Stimulated activated CD8-positive, alpha-beta memory T cell treated with anti-CD3 and anti-CD28 coated beads, Interleukin-4, amount 100 ng/mL, for 4 hours (primary cell): ENCODE results near the gene CLBA1.
A peak's percentile ranks its signal among the peaks of the same experiment; 100 is the strongest.

ENCODE experiments used
- DNase-seq, 2 donors: peaks; one replicate each; pipeline ENCODE4 v3.0.0-alpha.2; 2020; ENCODE audit warnings: low read depth in 2 of 2, low spot score in 1 of 2

CLBA1 gene

DNA sequence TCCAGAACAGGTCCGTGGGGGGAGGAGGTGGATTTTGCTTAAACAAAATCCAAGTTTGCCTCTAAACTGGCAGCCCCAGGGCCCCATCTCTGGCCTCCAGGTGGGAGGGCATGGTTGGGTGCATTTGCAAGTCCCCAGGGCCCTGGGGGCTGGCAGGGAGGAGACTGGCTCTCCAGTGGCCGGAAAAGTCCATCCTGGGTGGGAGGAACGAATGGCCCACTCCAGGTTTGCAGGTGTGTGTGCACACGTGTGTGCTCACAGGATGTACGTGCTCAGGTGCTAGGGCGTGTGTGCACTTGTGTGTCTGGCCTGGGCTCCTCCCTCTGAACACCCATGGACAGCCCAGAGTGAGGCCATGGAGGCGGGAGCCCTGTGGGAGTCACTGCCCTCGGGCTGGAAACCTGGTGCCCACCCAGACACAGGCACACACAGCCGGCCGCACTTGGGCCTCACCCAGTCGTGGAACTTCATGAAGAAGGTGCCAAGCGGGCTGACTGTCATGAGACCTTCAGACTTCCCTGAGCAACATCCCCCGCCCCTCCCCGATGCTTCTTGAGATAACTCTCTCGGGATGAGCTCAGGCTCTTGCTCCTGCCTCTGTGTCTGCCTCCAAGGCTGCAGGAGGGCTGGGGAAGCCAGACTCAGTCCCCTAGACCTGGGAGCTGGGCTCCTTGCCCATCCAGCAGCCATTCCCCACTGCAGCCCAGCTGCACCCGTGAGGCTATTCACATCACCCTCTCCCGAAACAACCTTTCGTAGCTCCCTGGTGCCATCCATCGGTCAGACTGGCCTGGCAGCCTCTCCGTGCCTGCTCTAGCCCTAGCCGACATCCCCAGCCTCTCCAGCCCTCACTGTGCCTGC is 16.8 kb upstream of the CLBA1 start:
- DNase-seq, result no peak

DNA sequence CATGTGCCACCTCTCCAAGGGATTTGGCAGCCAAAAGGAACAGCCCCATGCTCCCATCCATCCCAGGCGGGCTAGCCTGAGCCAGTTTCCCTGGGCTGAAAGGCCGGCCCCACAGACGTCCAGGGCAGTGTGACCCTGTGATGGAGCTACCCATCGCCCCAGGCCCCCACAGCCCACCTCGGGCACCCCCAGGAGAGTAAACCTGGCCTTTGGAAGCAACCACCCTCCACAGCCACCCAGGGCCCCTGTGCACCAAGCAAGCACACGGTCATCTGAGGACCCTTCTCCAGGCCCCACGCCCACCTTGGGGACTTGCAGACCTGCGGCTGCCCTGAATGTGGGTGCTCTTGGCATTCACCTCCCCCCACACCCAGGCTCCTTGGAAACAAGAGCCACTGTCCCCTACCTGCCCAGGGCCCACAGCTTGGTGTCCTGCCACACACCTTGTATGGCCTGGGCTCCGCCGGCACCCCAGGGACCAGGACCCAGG is 15.8 kb upstream of the CLBA1 start:
- no peak for DNase-seq

DNA sequence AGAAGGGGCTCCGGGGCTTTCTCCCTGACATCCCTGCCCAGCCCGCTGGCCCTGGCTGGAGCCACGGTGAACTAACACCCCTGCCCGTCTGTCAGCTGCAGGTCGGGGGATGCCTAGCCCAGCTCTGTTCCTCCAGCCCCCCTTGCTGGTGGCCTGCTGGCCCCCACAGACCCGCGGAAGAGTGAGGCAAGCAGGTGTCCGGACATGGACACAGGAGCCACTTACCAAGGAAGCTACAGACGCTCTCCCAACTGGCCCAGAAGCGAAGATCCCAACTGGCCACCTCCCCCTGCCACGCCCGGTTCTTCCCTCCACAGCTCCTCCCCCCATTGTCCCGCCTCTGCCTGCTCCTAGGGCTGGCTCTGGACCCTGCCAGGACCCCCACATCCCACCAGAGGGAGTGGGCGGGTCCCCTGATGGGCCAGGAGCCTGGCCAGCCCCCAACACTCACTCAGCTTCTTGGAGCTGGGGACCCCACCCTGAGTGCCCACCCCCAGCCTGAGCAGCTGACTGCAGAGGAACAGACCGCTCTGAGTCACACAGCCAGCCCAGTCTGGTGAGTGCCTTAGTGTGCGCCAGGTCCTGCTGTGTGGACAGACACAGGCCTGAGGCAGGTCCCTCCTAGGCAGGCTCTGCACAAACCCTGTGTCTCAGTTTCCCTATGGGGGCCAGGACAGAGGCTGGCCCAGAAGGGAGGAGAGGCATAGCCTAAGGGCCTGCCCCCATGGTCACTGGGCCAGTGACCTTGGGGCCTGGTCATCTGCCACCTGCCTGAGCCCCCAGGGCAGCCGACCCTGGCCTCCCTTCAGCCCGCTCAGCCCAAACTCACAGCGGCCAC is 15.1 kb upstream of the CLBA1 start:
- no peak for DNase-seq

DNA sequence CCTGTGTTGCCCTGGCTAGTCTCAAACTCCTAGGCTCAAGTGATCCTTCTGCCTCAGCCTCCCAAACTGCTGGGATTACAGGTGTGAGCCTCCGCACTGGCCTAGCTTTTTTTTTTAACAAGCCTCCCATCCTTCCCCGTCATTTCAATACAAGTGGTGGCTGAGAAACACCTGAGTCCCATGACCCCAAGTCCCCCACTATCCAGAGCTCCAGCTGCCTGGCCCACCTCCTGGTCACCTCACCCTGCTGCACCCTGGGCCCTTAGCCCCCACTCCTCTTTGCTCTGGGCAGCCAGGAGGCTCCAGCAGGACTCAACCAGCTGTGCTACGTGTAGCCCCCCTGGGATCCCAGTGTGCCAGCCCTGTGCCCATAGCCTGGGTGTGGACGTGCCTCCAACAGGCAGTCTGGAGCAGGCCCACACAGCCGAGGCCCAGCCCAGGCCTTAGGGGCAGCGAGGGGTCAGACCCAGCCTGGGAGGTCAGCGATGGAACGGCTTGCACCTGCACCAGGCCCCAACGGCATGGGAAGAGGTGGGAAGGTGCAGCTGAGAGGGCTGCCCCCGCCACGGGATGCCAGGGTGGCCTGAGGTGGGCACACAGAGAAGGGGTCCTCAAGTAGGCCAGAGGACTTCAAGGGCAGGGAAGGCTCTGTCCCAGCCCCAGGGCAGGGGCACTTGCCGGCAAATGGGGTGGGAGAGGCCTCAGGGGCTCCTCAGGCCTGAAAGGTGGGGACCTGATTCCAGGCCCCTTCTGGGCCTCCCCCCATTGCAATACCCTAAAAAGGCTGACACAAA is 13.9 kb upstream of the CLBA1 start:
- no peak for DNase-seq

DNA sequence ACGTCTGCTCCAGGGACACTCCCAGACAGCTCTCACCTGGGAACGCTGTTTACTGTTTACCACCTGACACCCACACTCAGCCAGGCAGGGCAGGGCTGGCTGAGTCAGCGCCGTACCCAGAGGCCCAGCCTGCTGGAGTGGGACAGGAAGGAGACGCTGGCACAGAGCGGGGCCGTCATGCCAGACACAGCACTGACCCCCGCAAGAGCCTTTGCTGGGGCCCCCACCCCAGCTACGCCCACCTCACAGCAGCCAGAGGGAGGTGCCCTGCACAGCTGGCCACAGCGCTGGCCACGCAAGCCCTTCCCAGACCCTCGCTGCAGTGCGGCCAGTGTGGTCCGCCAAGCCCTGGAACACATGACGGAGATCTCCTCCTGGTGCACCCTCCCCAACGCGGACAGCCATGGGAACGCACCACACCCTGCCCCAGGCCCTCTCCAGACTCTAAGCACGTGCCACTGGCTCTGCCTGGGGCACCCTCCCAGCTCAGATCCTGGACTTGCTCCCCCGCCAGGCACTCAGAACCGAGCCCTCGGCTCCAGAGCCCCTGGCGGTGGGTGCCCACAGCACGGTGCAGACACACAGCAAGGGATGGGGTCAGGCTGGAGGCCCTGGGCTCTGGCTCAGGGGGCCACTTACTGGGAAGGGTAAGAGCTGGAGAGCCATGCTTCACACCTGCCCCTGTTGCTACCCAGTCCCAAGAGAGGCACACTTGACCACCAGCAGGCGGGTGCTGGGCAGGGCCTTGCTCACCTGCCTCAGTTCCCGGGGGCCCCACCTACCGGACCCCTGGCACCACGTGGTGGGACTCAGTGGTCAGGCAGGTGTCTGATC is 13.1 kb upstream of the CLBA1 start:
- DNase-seq, result no peak

DNA sequence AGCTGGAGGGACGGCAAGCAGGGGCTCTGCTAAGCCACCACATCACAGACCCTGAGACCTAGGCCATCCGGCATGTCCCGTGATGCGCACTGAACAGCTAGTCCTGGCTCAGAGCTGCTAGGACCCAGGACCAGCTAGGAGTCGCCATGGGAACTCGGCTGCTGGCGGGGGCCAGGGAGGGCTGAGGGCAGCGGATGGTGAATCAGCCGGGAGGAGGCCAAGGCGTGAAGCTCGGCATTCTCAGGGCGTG is 12.5 kb upstream of the CLBA1 start:
- no peak for DNase-seq

DNA sequence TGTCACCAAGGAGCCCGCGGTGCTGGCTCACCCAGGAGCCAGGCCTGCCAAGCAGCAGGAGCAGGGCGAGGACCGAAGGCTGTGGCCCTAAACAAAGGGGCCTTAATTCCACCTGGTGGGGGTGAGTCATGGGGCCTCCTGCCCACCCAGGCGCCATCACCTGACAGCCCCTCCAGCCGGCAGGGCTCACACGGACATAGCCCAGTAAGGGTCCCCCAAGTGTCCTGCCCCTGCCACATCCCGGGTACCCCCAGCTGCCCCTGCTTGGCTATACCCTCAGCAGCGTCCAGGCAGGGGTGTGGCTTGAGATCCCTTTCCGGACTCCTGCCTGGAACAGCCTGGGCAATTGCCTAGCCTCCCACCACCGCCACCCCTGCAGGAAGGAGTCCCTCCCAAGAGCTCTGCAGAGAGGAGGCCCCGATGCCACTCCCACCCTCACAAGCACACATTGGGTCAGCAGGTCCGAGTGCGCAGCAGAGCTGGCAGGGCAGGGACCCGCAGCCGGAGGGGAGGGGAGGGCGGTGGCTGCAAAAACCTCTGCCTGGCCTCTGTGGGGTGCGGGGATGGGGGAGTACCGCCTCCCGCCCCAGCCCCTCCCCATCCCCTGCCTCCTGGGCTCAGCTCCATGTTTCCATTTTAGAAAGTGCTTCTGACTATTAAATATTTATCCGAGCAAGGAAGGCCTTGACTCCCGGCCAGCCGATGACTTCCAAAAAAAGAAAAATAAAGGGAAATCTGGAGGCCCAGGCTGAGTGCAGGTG is 12.0 kb upstream of the CLBA1 start:
- no peak for DNase-seq

DNA sequence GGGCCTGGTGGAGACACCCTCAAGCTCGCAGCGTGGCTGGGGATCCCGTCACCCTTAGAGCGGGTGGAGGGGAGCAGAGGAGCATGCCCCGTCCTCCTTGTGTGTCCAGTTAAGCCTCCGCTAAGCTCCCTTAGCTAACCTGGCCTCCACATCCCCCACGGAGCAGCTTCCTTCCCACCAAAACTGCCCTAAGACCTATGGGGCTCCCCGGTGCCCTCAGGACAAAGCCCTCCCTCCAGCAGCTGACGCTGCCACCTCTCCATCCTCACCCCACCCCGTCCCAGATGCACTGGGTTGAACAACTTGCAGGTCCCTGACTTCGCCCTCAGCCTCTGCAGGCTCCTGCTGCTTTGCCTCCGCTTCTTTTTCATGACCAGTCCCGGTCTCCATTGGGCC is 11.4 kb upstream of the CLBA1 start:
- DNase-seq, result no peak

DNA sequence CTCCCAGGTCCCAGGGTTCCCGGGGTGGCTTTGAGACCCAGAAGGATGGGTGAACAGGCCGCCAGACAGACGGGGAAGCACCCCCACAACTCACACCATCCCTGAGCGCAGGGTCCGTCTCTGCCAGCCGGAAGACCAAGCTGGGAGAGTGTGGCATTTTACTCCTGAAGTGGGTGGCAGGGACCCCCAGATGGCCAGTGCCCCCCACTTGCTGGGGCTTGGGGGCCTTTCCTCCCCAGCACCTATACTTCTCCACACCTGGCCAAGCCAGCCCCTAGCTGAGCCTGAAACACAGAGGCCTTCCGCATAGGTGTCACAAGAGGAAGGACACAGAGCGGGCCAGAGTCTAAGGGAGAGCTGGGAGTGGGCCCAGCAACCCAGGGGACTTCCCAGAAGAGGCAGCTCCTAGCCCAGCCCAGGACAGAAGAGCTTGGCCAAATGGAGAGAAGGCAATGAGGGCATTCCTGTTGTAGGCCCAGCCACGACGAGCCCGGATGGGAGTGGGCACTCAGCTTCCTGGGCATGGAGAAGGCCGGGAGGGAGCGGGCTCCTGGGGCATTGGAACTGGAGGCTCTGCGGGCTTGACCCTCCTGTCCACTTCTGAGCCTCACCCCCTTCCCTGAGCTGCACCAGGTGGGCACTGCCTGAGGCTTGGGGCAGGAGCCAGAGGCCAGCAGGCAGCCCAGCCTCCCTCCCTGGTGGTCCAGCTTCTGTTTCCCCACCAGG is 10.8 kb upstream of the CLBA1 start:
- no peak for DNase-seq

DNA sequence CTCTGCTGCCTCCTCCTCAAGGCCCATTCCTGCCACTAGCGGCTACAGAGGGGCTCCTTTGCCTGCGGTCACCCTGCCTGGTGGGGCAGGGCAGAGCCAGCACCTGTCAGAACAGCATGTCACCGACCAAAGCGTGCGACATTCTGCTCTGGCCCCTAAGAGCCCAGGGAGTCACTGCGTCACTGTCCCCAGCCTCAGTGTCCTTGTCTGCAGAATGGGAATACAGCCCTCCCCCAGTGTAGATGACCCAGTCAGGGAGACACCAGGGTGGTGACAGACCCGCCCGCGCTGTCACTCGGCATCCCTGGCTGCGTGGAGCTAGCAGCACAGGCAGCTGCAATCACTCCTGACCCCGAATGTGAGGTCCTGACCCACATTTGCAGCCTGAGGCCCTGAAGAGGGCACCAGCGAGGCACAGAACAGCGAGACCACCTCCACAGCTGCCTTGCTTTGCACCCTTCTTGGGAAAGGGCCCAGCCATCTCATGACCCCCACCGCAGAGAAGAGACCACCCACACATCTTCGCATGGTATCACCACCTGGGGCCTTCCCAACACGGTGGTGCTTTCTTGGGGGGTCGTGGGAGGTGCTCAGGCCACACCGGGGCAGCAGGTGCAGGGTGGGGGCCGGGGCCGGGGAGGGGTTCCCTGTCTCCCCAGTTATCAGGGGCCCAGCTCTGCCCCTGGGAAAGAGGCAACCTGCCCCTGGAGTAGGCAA is 9.9 kb upstream of the CLBA1 start:
- no peak for DNase-seq

DNA sequence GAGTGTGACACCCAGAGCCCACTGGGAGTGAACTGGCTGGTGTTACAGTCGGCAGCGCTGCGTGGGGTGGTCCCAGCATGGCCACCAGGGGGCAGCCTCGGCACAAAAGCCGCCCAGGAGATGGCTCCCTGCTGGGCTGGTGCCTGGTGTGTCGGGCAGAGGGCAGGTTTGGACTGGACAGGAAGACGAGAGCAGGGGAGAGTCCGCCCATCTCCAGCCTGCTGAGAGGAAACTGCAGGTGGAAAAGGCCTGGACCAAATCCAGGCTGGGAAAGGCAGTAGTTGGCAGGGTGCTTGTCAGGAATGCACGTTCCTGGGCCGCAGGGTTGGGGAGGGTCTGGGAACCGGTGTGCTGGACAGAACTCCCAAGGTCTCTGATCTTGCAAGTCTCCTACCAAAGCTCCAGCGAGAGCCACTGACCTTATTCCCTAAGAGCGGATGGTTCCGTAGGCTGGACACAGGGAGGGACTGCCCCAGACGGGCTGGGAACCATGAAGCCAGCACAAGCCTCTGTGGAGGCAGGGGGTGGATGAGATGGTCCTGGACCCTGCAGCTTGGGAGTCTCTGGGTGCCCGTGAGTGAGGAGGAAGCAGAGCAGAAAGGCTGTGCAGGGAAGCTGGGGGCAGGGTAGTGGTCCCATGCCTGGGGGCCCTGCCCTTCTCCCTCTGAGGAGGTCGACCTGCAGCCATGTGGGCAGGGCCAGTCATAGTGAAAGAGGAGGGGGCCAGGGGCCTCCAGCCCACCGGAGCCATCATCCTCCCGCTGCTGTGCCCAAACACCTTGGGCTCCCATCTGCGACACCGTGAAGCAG is 9.2 kb upstream of the CLBA1 start:
- peak; percentile 61 to 79 for DNase-seq

DNA sequence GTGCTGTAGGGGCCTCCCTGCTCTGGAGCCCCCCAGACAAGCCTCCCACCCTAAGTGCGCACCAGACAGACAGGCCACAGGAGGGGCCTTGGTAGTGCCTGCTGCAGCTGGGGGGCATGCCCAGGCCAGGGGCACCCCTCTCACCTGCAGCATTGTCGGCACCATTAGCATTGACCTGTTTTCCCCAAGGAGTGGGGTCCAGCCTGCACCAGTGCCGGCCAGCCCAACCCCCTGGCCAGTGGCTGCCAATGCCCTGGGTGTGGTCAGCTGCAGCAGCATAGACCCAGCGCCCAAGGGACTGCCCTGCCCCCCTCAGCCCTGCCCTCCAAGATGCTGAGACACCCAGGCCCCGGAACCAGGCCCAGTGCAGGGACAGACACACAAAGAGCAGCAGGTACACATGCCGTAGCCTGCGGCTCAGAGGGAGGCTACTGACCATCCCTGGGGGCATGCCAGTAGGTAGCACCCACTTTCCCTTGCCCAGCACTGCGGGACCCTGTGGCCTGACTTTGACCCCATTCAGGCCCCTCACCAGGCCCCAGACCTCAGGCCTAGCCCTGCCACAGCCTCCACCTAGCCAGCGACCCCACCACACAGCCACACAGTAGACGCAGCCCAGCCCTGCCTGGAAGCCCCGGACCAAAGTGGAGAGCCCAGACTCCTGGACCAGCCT is 8.4 kb upstream of the CLBA1 start:
- no peak for DNase-seq

DNA sequence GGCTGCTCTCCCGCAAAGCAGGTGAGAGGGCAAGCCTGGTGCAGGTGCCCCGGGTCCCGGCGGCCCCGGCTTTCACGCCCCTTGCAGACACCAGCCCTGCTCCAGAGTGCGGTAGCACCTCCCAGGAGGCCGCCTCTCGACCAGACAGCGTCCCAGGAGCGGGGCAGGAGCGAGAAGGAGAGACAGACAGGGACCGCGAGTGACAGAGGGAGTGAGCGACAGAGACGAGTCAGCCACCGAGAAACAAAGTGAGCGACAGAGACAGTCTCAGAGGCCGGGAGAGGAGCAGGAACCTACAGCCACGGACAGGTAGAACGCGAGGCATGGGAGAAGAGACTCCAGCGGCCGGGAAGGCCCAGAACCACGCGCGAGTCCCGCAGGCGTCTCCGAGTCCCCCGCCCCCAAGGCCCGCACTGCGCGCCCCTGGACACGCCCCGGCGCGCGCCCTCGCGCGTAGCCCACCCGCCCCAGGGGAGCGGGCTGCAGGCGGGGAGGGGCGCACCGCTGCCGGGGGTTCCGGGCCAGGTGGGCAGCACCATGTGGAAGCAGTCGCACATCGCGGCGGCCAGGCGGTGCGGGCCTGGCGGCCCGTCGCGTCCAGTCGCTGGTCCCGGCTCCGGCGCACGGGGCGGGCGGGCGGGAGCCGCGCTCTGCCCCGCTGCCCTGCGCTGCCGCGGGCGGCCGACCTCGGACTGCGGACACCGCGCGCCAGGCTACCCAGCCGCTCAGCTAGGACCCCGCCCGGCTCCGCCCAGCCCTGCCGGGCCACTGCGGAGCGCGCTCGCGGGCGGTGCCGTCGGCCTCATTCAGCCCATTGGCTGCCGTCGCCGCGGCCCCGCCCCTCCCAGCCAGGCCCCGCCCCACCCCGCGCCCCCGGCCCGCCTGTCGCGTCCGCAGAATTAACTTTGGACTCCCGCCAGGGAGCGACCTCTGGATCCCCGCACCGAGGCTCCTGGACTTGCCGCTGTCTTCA is 7.6 kb upstream of the CLBA1 start, which contains the start of gene AHNAK2:
AHNAK2 (minus strand) TSS at position 694 of the 973 bp plus-strand sequence; CDS start at position 557, 137 bp downstream.
- no peak for DNase-seq

DNA sequence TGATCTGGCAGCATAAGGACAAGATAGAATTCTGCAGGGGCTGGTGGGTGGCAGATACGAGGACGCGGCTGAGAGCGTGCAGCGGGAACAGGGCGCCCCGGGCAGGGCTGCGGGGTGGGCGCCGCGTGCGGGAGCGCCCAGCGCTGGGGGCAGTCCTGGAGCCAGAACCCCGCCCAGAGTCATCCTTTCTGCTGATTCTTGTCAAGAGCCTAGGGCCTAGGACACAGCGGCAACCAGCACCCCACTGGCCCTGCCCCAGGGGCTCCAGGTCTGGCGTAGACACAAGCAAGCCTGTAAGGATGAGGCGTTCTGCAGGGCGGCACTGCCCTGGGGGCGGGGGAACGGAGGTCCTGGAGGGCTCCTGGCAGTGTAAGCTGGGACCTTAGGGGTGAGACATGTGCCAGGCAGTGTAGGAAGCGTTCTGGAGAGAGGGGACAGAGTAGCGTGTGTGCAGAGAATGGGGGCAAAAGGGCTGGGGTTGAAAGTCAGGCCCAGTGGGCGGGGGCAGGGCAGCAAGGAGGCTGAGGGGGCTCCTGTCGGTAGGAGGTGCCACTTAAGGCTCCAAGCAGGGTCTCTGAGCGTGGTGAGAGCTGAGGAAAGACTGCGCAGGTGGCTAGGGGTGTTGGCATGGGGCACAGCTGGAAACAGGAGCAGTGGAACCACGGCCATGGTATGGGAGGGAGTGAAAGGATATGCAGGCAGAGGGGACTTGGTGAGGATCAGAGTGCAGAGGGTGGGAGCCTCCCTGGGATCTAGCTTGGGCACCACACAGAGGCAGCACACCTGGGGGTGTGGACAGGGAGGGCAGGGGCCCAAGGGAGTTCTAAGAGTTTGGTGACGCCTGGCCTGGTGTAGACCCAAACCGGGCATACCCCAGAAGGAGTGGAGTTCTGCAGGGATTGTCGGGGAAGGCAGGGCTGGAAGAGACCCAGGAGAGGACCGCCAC is 6.6 kb upstream of the CLBA1 start:
- DNase-seq, result no peak
